Measurements from ENCODE around the gene ASCL3. TPM values are rescaled to one million over a fixed set of nuclear protein-coding genes. Genes with fewer than 3 reads are reported as not detected.

Gene ASCL3
- total and polyA plus RNA-seq, 10 of the 15 experiments (the other 5 are each of a cell fraction or from before 2014, with no cell fraction given) = not detected

DNA sequence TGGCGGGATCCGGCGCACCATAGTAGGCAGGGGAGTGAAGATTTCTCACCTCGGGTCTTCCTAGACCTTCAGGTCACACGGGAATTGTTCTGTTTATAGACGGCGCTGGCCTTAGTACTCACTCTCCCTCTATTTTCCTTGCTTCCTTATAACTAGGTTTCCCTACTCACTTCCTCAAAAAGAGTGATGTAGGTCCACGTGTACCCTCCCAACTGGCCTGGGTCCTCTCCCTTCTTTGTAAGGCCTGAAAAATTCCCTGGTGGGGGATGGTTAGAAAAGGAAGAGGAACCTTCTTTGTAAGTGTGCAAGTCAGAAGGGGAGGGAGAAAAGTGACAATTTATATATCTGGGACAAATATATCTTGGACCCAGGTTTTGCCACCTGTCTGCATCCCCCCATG is 24.4 kb upstream of the ASCL3 start:
- Histone ChIP-seq H3K79me2 (ENCODE audit: control insufficient read depth, insufficient read depth, low read length) (peaks cover 20% of the 10 kb centered on the region), H2AFZ (ENCODE audit: control insufficient read depth, low read depth, low read length) (no peak overlapping the region), H3K36me3 (ENCODE audit: control insufficient read depth in 2 of 2, insufficient read depth in 2 of 2, low read length in 1 of 2) (no peaks in the 10 kb centered on the region), H3K4me1 (ENCODE audit: control insufficient read depth, insufficient read depth, low read length) (peaks cover 5% of the 10 kb centered on the region), H3K9ac (ENCODE audit: control insufficient read depth, insufficient read depth, low read length) (no peak overlapping the region), H3K9me3 (replicated peaks; ENCODE audit: control insufficient read depth, insufficient read depth, low read length) (no peaks in the 10 kb centered on the region), H3K4me3 (no peak overlapping the region), H3K27me3 (replicated peaks in 1 of 2; ENCODE audit: control insufficient read depth in 2 of 2, insufficient read depth in 2 of 2, low read length in 1 of 2) (no peaks in the 10 kb centered on the region), H4K20me1 (ENCODE audit: control insufficient read depth, insufficient read depth) (no peaks in the 10 kb centered on the region), H3K4me2 (ENCODE audit: control insufficient read depth, insufficient read depth) (no peak overlapping the region), H3K27ac (ENCODE audit: control insufficient read depth, insufficient read depth) (no peak overlapping the region)
- intact Hi-C loops (cut with micrococcal nuclease; ENCODE audit: unreplicated experiment) (no loop called here), in situ Hi-C loops (cut with MboI) (no loop called here)
- ChIA-PET CTCF (no interaction called here), POLR2A (interaction anchor here (0.6 kb wide), 1 partner anchor 533 kb away, joined by 3 read pairs; no protein-coding TSS in a partner anchor), RAD21 (ENCODE audit: unreplicated experiment) (no interaction called here), SMC1A (ENCODE audit: uncharacterized antibody, unreplicated experiment) (no interaction called here)
- FAIRE-seq (no peak), ATAC-seq (no peak), DNase-seq (ENCODE audit: low read depth, low spot score) (no peak)
- no TSS peak for BruUV-seq (replicated peaks)
- WGBS (ENCODE audit: insufficient coverage, insufficient replicate concordance, low lambda C conversion rate, missing lambda C conversion rate) = 55% methylated on average over 8 of the region's 8 CpGs
- TF ChIP-seq, protein P1, sequence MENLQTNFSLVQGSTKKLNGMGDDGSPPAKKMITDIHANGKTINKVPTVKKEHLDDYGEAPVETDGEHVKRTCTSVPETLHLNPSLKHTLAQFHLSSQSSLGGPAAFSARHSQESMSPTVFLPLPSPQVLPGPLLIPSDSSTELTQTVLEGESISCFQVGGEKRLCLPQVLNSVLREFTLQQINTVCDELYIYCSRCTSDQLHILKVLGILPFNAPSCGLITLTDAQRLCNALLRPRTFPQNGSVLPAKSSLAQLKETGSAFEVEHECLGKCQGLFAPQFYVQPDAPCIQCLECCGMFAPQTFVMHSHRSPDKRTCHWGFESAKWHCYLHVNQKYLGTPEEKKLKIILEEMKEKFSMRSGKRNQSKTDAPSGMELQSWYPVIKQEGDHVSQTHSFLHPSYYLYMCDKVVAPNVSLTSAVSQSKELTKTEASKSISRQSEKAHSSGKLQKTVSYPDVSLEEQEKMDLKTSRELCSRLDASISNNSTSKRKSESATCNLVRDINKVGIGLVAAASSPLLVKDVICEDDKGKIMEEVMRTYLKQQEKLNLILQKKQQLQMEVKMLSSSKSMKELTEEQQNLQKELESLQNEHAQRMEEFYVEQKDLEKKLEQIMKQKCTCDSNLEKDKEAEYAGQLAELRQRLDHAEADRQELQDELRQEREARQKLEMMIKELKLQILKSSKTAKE (IDR thresholded peaks at IDR 0.05; ENCODE audit: low read depth, poor library complexity, severe bottlenecking) = no peak
- 0 out of 2 replicates have a peak, but pooled peaks have one; percentile 42 for TF ChIP-seq SPI1 (IDR thresholded peaks at IDR 0.05; ENCODE audit: borderline replicate concordance, insufficient read depth, low read depth, low read length)
